Measurements from ENCODE around the gene MED19.
"Not testable (repeated sequence)": the region's sequence is repeated elsewhere in the genome, so short reads cannot be mapped to it uniquely, and the experiment has no call there.

The MED19 gene

DNA sequence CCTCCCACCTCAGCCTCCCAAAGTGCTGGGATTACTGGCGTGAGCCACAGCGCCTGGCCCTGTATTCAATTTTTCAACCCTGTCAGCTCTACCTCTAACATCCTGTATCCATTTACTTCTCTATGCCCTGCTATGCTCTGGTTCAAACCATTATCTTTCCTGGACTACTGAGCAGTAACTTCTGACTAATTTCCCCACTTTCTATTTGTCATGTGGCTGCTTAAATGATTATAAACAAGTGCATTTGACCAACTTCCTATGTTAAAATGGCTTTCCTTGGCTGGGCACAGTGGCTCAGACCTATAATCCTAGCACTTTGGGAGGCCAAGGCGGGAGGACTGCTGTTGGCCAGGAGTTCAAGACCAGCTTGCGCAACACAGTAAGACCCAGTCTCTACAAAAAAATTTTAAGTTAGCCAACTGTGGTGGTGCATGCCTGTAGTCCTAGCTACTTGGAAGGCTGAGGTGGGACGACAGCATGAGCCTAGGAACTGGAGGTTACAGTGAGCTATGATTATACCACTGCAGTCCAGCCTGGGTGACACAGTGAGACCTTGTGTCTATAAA is 2.1 kb downstream of the MED19 start:
- Histone ChIP-seq H3K36me3 (ENCODE audit: low read depth) (peaks cover 9% of the 10 kb centered on the region), H3K4me1 (ENCODE audit: insufficient read depth, poor library complexity, severe bottlenecking) (peaks cover 8% of the 10 kb centered on the region), H3K27me3 (ENCODE audit: insufficient read depth, poor library complexity, severe bottlenecking) (no peaks in the 10 kb centered on the region), H3K27ac (ENCODE audit: poor library complexity, severe bottlenecking) (no peak overlapping the region), H3K4me3 (ENCODE audit: severe bottlenecking) (no peak overlapping the region), H3K9me3 (ENCODE audit: severe bottlenecking) (no peaks in the 10 kb centered on the region)
- DNase-seq (ENCODE audit: low spot score) (no peak), ATAC-seq (ENCODE audit: low read depth) (no peak)
- TF ChIP-seq, protein P1, sequence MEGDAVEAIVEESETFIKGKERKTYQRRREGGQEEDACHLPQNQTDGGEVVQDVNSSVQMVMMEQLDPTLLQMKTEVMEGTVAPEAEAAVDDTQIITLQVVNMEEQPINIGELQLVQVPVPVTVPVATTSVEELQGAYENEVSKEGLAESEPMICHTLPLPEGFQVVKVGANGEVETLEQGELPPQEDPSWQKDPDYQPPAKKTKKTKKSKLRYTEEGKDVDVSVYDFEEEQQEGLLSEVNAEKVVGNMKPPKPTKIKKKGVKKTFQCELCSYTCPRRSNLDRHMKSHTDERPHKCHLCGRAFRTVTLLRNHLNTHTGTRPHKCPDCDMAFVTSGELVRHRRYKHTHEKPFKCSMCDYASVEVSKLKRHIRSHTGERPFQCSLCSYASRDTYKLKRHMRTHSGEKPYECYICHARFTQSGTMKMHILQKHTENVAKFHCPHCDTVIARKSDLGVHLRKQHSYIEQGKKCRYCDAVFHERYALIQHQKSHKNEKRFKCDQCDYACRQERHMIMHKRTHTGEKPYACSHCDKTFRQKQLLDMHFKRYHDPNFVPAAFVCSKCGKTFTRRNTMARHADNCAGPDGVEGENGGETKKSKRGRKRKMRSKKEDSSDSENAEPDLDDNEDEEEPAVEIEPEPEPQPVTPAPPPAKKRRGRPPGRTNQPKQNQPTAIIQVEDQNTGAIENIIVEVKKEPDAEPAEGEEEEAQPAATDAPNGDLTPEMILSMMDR (IDR thresholded peaks at IDR 0.05; ENCODE audit: poor library complexity, severe bottlenecking): no peak

DNA sequence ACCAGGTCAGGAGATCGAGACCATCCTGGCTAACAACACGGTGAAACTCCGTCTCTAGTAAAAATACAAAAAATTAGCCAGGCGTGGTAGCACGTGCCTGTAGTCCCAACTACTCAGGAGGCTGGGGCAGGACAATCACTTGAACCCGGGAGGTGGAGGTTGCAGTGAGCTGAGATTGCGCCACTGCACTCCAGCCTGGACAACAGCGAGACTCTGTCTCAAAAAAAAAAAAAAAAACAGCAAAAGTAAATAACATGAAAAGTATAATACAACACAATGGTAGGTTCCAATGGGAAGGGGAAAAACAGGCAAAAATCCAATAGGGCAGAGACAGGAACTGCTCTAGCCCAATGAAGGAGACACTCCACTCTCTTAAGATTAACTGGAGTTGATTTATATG is 6.6 kb downstream of the MED19 start:
- H3K9me3 ChIP-seq (ENCODE audit: severe bottlenecking); H3K4me1 ChIP-seq (ENCODE audit: insufficient read depth, poor library complexity, severe bottlenecking); H3K4me3 ChIP-seq (ENCODE audit: severe bottlenecking); DNase-seq (ENCODE audit: low spot score); H3K27me3 ChIP-seq (ENCODE audit: insufficient read depth, poor library complexity, severe bottlenecking); ATAC-seq (ENCODE audit: low read depth); H3K27ac ChIP-seq (ENCODE audit: poor library complexity, severe bottlenecking): not testable (repeated sequence)
- peaks cover 44% of the 10 kb centered on the region for H3K36me3 ChIP-seq (ENCODE audit: low read depth)

DNA sequence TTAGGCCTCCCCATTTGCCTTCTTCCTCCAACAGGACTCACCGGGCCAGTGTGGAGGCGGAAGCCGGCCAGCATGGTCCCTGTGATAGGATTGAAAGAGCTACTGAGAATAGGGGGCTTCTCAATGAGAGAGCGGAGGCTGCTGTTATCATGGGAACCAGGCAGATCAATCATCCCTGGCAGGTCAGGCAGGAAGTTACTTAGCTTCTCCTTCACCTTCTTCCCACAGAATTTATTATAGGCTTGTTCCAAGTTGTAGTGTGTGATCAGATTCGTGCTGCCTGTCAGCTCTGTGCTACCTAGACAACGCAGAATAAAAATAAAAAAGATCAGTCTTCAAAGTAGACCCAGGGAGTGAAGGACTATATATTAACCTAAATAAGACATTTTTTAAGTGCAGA is 7.1 kb downstream of the MED19 start:
- ATAC-seq (ENCODE audit: low read depth) (no peak), DNase-seq (ENCODE audit: low spot score) (no peak)
- no peak overlapping the region for H3K27ac ChIP-seq (ENCODE audit: poor library complexity, severe bottlenecking)
- H3K4me3 ChIP-seq (ENCODE audit: severe bottlenecking): no peak overlapping the region
- H3K9me3 ChIP-seq (ENCODE audit: severe bottlenecking): no peaks in the 10 kb centered on the region
- TF ChIP-seq, protein P1 (IDR thresholded peaks at IDR 0.05; ENCODE audit: poor library complexity, severe bottlenecking): no peak
- H3K4me1 ChIP-seq (ENCODE audit: insufficient read depth, poor library complexity, severe bottlenecking): no peaks in the 10 kb centered on the region
- H3K27me3 ChIP-seq (ENCODE audit: insufficient read depth, poor library complexity, severe bottlenecking): no peaks in the 10 kb centered on the region
- H3K36me3 ChIP-seq (ENCODE audit: low read depth): peaks cover 47% of the 10 kb centered on the region

DNA sequence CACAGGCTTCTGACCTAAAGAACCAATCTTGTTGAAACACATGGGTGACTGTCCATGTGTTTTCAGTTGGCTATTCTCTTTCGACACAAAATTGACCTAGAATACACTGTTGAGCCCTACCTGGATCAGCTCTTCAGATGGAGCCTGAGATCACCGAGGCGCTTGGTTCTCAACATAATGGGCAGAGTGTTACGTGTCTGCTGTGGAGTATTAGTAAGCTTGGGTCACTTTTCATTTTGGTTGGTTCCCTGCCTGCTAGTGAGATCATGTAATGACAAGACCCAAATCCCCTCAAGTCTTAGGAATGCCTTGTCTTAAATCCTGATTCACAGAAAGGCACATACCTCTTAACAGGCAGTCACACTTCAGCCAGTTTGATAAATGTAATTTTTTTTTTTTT is 8.7 kb downstream of the MED19 start:
- Histone ChIP-seq H3K9me3 (ENCODE audit: severe bottlenecking) (no peaks in the 10 kb centered on the region), H3K36me3 (ENCODE audit: low read depth) (peaks cover 58% of the 10 kb centered on the region), H3K27me3 (ENCODE audit: insufficient read depth, poor library complexity, severe bottlenecking) (no peaks in the 10 kb centered on the region), H3K27ac (ENCODE audit: poor library complexity, severe bottlenecking) (no peak overlapping the region), H3K4me3 (ENCODE audit: severe bottlenecking) (no peak overlapping the region), H3K4me1 (ENCODE audit: insufficient read depth, poor library complexity, severe bottlenecking) (no peaks in the 10 kb centered on the region)
- DNase-seq (ENCODE audit: low spot score) (no peak), ATAC-seq (ENCODE audit: low read depth) (no peak)
- TF ChIP-seq, protein P1 (IDR thresholded peaks at IDR 0.05; ENCODE audit: poor library complexity, severe bottlenecking): no peak

DNA sequence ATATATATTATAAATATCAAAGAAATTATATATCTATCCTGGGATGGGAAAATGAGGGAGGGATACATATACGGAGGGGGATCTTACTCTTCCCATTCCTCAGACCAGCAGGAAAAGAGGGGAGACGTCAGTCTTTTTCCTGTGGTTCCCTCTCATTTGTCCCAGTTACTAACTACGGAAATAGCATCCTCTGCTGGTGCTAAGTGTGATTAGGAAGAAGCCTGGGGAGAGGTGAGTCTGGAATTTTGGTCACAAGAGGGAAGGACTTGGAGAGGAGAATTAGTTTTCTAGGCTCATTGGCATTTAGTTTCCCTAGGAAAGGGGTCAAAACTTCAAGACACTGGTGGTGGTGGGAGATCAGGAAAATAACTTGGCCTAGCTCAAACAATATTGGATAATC is 11.6 kb downstream of the MED19 start:
- DNase-seq (ENCODE audit: low spot score) (no peak), ATAC-seq (ENCODE audit: low read depth) (no peak)
- Histone ChIP-seq H3K27ac (ENCODE audit: poor library complexity, severe bottlenecking) (no peak overlapping the region), H3K9me3 (ENCODE audit: severe bottlenecking) (no peaks in the 10 kb centered on the region), H3K27me3 (ENCODE audit: insufficient read depth, poor library complexity, severe bottlenecking) (no peaks in the 10 kb centered on the region), H3K36me3 (ENCODE audit: low read depth) (peaks cover 82% of the 10 kb centered on the region), H3K4me3 (ENCODE audit: severe bottlenecking) (no peak overlapping the region), H3K4me1 (ENCODE audit: insufficient read depth, poor library complexity, severe bottlenecking) (no peaks in the 10 kb centered on the region)
- TF ChIP-seq, protein P1 (IDR thresholded peaks at IDR 0.05; ENCODE audit: poor library complexity, severe bottlenecking): no peak

All from RWPE2 (cell line).